ENCODE data around the gene WNT3.

Gene WNT3

GRCh38 chr17:46730679-46731078, 87.8 kb downstream of the WNT3 start:
- DNase-seq (ENCODE audit: low read depth, low spot score), result no peak
- Histone ChIP-seq H3K4me1 (ENCODE audit: insufficient read depth, insufficient read length) (peaks cover 6% of the 10 kb centered on the region), H3K9me3 (ENCODE audit: insufficient read depth, low read length) (no peaks in the 10 kb centered on the region), H3K9ac (ENCODE audit: insufficient read length, low read depth) (no peak overlapping the region), H3K27me3 (ENCODE audit: insufficient read depth, insufficient read length) (no peaks in the 10 kb centered on the region), H3K4me3 (ENCODE audit: insufficient read length, low read depth) (no peak overlapping the region), H3K36me3 (ENCODE audit: insufficient read depth, insufficient read length, low read length) (peaks cover 2% of the 10 kb centered on the region)
- no peak for TF ChIP-seq YY1 (IDR thresholded peaks at IDR 0.05; ENCODE audit: insufficient read depth, insufficient read length)
- TF ChIP-seq SUZ12 (IDR thresholded peaks at IDR 0.05; ENCODE audit: extremely low read depth, insufficient read depth, insufficient read length), result no peak
- TF ChIP-seq ZNF274 (IDR thresholded peaks at IDR 0.05; ENCODE audit: low read depth, low read length), result no peak

GRCh38 chr17:46730026-46730425, 88.5 kb downstream of the WNT3 start:
- DNase-seq (ENCODE audit: low read depth, low spot score), result no peak
- TF ChIP-seq SUZ12 (IDR thresholded peaks at IDR 0.05; ENCODE audit: extremely low read depth, insufficient read depth, insufficient read length), result no peak
- no peak for TF ChIP-seq YY1 (IDR thresholded peaks at IDR 0.05; ENCODE audit: insufficient read depth, insufficient read length)
- no peak for TF ChIP-seq ZNF274 (IDR thresholded peaks at IDR 0.05; ENCODE audit: low read depth, low read length)
- H3K4me3 ChIP-seq (ENCODE audit: insufficient read length, low read depth), result no peak overlapping the region
- peaks cover 2% of the 10 kb centered on the region for H3K36me3 ChIP-seq (ENCODE audit: insufficient read depth, insufficient read length, low read length)
- no peak overlapping the region for H3K9ac ChIP-seq (ENCODE audit: insufficient read length, low read depth)
- H3K27me3 ChIP-seq (ENCODE audit: insufficient read depth, insufficient read length), result no peaks in the 10 kb centered on the region
- H3K4me1 ChIP-seq (ENCODE audit: insufficient read depth, insufficient read length), result peaks cover 6% of the 10 kb centered on the region
- H3K9me3 ChIP-seq (ENCODE audit: insufficient read depth, low read length), result no peaks in the 10 kb centered on the region

- peaks cover 1% of the 10 kb centered on the region for H3K4me1 ChIP-seq (ENCODE audit: insufficient read depth, insufficient read length)
- H3K27me3 ChIP-seq (ENCODE audit: insufficient read depth, insufficient read length), result no peaks in the 10 kb centered on the region
- TF ChIP-seq ZNF274 (IDR thresholded peaks at IDR 0.05; ENCODE audit: low read depth, low read length) (no peak), SUZ12 (IDR thresholded peaks at IDR 0.05; ENCODE audit: extremely low read depth, insufficient read depth, insufficient read length) (no peak)
- H3K36me3 ChIP-seq (ENCODE audit: insufficient read depth, insufficient read length, low read length), result peaks cover 2% of the 10 kb centered on the region
- H3K4me3 ChIP-seq (ENCODE audit: insufficient read length, low read depth), result no peak overlapping the region
- no peak overlapping the region for H3K9ac ChIP-seq (ENCODE audit: insufficient read length, low read depth)
- no peak for DNase-seq (ENCODE audit: low read depth, low spot score)
- H3K9me3 ChIP-seq (ENCODE audit: insufficient read depth, low read length), result no peaks in the 10 kb centered on the region
Measured at GRCh38 chr17:46727572-46728348, 90.7 kb downstream of the WNT3 start.

GRCh38 chr17:46726206-46726605, 92.3 kb downstream of the WNT3 start:
- H3K27me3 ChIP-seq (ENCODE audit: insufficient read depth, insufficient read length), result no peaks in the 10 kb centered on the region
- DNase-seq (ENCODE audit: low read depth, low spot score), result no peak
- TF ChIP-seq ZNF274 (IDR thresholded peaks at IDR 0.05; ENCODE audit: low read depth, low read length), result no peak
- no peak for TF ChIP-seq YY1 (IDR thresholded peaks at IDR 0.05; ENCODE audit: insufficient read depth, insufficient read length)
- TF ChIP-seq SUZ12 (IDR thresholded peaks at IDR 0.05; ENCODE audit: extremely low read depth, insufficient read depth, insufficient read length), result no peak
- no peaks in the 10 kb centered on the region for H3K9me3 ChIP-seq (ENCODE audit: insufficient read depth, low read length)
- no peak overlapping the region for H3K4me3 ChIP-seq (ENCODE audit: insufficient read length, low read depth)
- H3K4me1 ChIP-seq (ENCODE audit: insufficient read depth, insufficient read length), result no peaks in the 10 kb centered on the region
- H3K36me3 ChIP-seq (ENCODE audit: insufficient read depth, insufficient read length, low read length), result peaks cover 2% of the 10 kb centered on the region
- H3K9ac ChIP-seq (ENCODE audit: insufficient read length, low read depth), result no peak overlapping the region

- DNase-seq (ENCODE audit: low read depth, low spot score), result no peak
- H3K27me3 ChIP-seq (ENCODE audit: insufficient read depth, insufficient read length), result no peaks in the 10 kb centered on the region
- H3K36me3 ChIP-seq (ENCODE audit: insufficient read depth, insufficient read length, low read length), result peaks cover 4% of the 10 kb centered on the region
- no peaks in the 10 kb centered on the region for H3K9me3 ChIP-seq (ENCODE audit: insufficient read depth, low read length)
- no peaks in the 10 kb centered on the region for H3K4me1 ChIP-seq (ENCODE audit: insufficient read depth, insufficient read length)
- no peak overlapping the region for H3K4me3 ChIP-seq (ENCODE audit: insufficient read length, low read depth)
- TF ChIP-seq YY1 (IDR thresholded peaks at IDR 0.05; ENCODE audit: insufficient read depth, insufficient read length), result no peak
- no peak for TF ChIP-seq SUZ12 (IDR thresholded peaks at IDR 0.05; ENCODE audit: extremely low read depth, insufficient read depth, insufficient read length)
- no peak for TF ChIP-seq ZNF274 (IDR thresholded peaks at IDR 0.05; ENCODE audit: low read depth, low read length)
- no peak overlapping the region for H3K9ac ChIP-seq (ENCODE audit: insufficient read length, low read depth)
Measured at GRCh38 chr17:46722662-46723285, 95.7 kb downstream of the WNT3 start.

- no peak overlapping the region for H3K9ac ChIP-seq (ENCODE audit: insufficient read length, low read depth)
- no peak for TF ChIP-seq SUZ12 (IDR thresholded peaks at IDR 0.05; ENCODE audit: extremely low read depth, insufficient read depth, insufficient read length)
- TF ChIP-seq ZNF274 (IDR thresholded peaks at IDR 0.05; ENCODE audit: low read depth, low read length), result no peak
- TF ChIP-seq YY1 (IDR thresholded peaks at IDR 0.05; ENCODE audit: insufficient read depth, insufficient read length), result no peak
- no peak for DNase-seq (ENCODE audit: low read depth, low spot score)
- H3K36me3 ChIP-seq (ENCODE audit: insufficient read depth, insufficient read length, low read length), result peaks cover 8% of the 10 kb centered on the region
- H3K4me3 ChIP-seq (ENCODE audit: insufficient read length, low read depth), result no peak overlapping the region
- no peaks in the 10 kb centered on the region for H3K4me1 ChIP-seq (ENCODE audit: insufficient read depth, insufficient read length)
- no peaks in the 10 kb centered on the region for H3K27me3 ChIP-seq (ENCODE audit: insufficient read depth, insufficient read length)
- H3K9me3 ChIP-seq (ENCODE audit: insufficient read depth, low read length), result no peaks in the 10 kb centered on the region
Measured at GRCh38 chr17:46720408-46720807, 98.1 kb downstream of the WNT3 start.

GRCh38 chr17:46719891-46720290, 98.6 kb downstream of the WNT3 start:
- no peak for TF ChIP-seq SUZ12 (IDR thresholded peaks at IDR 0.05; ENCODE audit: extremely low read depth, insufficient read depth, insufficient read length)
- Histone ChIP-seq H3K4me3 (ENCODE audit: insufficient read length, low read depth) (no peak overlapping the region), H3K9ac (ENCODE audit: insufficient read length, low read depth) (no peak overlapping the region), H3K9me3 (ENCODE audit: insufficient read depth, low read length) (no peaks in the 10 kb centered on the region), H3K4me1 (ENCODE audit: insufficient read depth, insufficient read length) (no peaks in the 10 kb centered on the region), H3K36me3 (ENCODE audit: insufficient read depth, insufficient read length, low read length) (peaks cover 11% of the 10 kb centered on the region), H3K27me3 (ENCODE audit: insufficient read depth, insufficient read length) (no peaks in the 10 kb centered on the region)
- DNase-seq (ENCODE audit: low read depth, low spot score), result no peak
